RWPE1 (cell line): Measurements from ENCODE around the gene ZNF217.

ENCODE experiments used
- CTCF ChIA-PET: fragments of 350-600 bp; sonication (Branson Sonifier 250); formaldehyde crosslinking; extraction: SDS; loops from one replicate; lab custom pipeline; 2021; lab: Yijun Ruan, JAX
- POLR2A ChIA-PET: fragments of 400-600 bp; formaldehyde crosslinking; extraction: SDS; loops from one replicate; lab custom pipeline; 2020; ENCODE audit warnings: antibody characterized with exemption; ENCODE audit not compliant: low non-redundant PET; lab: Yijun Ruan, JAX
- DNase-seq: peaks from one replicate; pipeline ENCODE4 v3.0.0; 2012; ENCODE audit warnings: low spot score
- H3K27ac ChIP-seq: fragments of 450-650 bp; 2 replicates; pipeline ENCODE4 v1.5.1; 2017
- CTCF ChIP-seq: fragments of 450-650 bp; conservative IDR thresholded peaks from 2 replicates; pipeline ENCODE4 v1.5.1; 2017; ENCODE audit warnings: low read depth, mild to moderate bottlenecking

Gene ZNF217

GRCh38 chr20:53576586-53577318, 16.9 kb downstream of the ZNF217 start:
- ChIA-PET CTCF (interaction anchor here (0.6 to 3.3 kb wide), 4 partner anchors 101 to 1264 kb away, joined by 3 to 23 read pairs (median 8); no protein-coding TSS in a partner anchor), POLR2A (no interaction called here)
- H3K27ac ChIP-seq: no peak overlapping the region
- TF ChIP-seq CTCF: no peak
- DNase-seq: no peak

GRCh38 chr20:53576195-53576580, 17.5 kb downstream of the ZNF217 start:
- TF ChIP-seq CTCF: no peak
- POLR2A ChIA-PET: no interaction called here
- H3K27ac ChIP-seq: peak overlapping the region; percentile 30
- DNase-seq: no peak
- CTCF ChIA-PET: interaction anchor here (0.6 to 1.2 kb wide), 3 partner anchors 102 to 1264 kb away, joined by 3 to 5 read pairs (median 5); no protein-coding TSS in a partner anchor

- DNase-seq: no peak
- CTCF ChIA-PET: interaction anchor here (0.7 to 1.2 kb wide), 2 partner anchors 15 to 364 kb away, joined by 4 to 5 read pairs; no protein-coding TSS in a partner anchor
- no peak for TF ChIP-seq CTCF
- H3K27ac ChIP-seq: peak overlapping the region; percentile 30
- POLR2A ChIA-PET: interaction anchor here (0.7 kb wide), 1 partner anchor 487 kb away, joined by 3 read pairs; no protein-coding TSS in a partner anchor
Observed at GRCh38 chr20:53575481-53576194, 18.0 kb downstream of the ZNF217 start.

- peak overlapping the region; percentile 47 for H3K27ac ChIP-seq
- CTCF ChIA-PET: interaction anchor here (0.7 kb wide), 1 partner anchor 14 kb away, joined by 4 read pairs; no protein-coding TSS in a partner anchor
- TF ChIP-seq CTCF: no peak
- POLR2A ChIA-PET: interaction anchor here (0.7 kb wide), 1 partner anchor 486 kb away, joined by 3 read pairs; no protein-coding TSS in a partner anchor
- no peak for DNase-seq
Observed at GRCh38 chr20:53574819-53575218, 18.8 kb downstream of the ZNF217 start.

GRCh38 chr20:53574259-53574789, 19.3 kb downstream of the ZNF217 start:
- CTCF ChIA-PET: no interaction called here
- no peak for DNase-seq
- no peak for TF ChIP-seq CTCF
- POLR2A ChIA-PET: no interaction called here
- H3K27ac ChIP-seq: peak overlapping the region; percentile 47
